NCI-H2227 (cell line): ENCODE data around the gene ITGA5.

Experiments used
- DNase-seq: peaks from one replicate; lab custom pipeline; 2025; ENCODE audit not compliant: unreplicated experiment; lab: John Stamatoyannopoulos, UW

The ITGA5 gene

GRCh38 chr12:54390176-54390667, 28.8 kb downstream of the ITGA5 start:
- no peak for DNase-seq

GRCh38 chr12:54389607-54390175, 29.4 kb downstream of the ITGA5 start:
- no peak for DNase-seq

DNA sequence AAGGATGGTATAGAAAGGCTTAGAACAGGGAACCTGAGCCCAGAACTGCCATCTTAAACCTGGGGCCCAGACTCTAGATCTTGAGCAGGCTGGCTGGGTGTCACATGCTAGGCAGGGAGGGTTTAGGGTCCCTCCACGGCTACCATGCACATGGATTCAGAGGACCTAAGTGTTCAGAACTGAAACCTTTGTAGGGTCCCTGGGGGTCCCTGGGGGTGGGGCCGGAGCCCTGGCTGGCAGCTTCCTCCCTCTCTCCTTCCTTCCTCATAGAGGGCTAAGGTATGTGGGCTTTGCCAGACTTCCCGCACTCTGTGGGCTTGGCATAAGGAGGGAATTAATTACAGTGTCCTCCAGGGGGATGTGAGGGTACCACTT, 29.9 kb downstream of the ITGA5 start:
- no peak for DNase-seq

GRCh38 chr12:54388237-54389133, 30.6 kb downstream of the ITGA5 start:
- DNase-seq, result no peak

- DNase-seq, result no peak
Measured at GRCh38 chr12:54387114-54387467, 32.0 kb downstream of the ITGA5 start.

- no peak for DNase-seq
Measured at GRCh38 chr12:54386403-54387113, 32.5 kb downstream of the ITGA5 start.

DNA sequence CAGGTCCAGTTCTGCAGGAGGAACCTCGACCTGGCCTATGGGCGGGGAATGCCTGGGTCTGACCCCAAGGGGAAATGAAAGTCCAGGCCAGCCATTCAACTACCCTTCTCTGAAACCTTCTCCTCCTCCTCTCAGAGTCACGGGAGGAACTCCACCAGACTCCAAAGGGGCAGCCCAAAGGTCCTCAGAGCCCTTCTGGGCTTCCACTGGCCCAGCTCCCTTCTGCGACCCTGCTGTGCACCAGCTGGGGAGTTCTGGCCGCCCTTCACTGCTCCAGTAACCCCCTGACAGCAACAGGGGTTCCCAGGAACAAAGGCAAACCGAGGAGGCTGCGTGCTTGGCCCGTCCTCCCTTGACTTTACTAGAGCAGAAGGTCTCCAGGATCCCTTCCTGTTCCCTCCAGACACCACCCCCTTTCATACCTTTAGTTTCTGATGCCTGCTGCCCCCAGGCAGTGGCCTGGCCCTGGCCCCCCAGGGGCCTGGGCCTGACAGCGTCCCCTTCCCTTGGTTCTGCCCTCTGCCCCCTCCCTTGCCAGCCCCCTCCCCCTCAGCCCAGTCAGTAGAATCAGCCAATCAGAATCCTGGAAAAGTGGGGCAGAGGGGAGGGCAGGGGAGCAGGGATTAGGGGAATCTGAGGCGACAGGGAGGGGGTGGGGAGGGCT, 33.7 kb downstream of the ITGA5 start:
- DNase-seq, result no peak

DNA sequence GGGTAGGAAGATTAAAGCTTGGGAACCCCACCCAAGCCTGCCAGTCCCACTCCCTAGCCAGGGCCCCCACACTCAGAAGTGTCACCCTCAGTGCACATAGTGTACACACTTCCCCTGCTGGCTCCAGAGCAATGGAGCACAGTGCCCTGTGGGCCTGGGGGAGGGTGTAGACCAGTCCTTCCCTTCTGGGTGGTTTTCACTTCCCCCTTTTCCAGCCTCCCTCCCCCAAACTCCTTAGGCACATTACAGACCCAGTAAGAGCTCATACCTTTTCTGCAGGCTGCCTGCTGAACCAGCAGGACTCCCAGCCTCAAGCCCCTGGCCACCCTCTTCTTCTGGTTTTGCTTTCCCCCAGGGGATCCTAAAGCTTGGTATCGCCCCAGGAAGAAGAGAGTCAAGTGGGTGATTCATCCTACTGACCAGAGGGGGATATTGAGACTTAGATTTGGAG, 34.5 kb downstream of the ITGA5 start, which contains the start of gene ZNF385A:
ZNF385A (minus strand) TSS at position 143 of the 451 bp plus-strand sequence. CDS start 219 bp downstream, outside the sequence.
- no peak for DNase-seq

DNA sequence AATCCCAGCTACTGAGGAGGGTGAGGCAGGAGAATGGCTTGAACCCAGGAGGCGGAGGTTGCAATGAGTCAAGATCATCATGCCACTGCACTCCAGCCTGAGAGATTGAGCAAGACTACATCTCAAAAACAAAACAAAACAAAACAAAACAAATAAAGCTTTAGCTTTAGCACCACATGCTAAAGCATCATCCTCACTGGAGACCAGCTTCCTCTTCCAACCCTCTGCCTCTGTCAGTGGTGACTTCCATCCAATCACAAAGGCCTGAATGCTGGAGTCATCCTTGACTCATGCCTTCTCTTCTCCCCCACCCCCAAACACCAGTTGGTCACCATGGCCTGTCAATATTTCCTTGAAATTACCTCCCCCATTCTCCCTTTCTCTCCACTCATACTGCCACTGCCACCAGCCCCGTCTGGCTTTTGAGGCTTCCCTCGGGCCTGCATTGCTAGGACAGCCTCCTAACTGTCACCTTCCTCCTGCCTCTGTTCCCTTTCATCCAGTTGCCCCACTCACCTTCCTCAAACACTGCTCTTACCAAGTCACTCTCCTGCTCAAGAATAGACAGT, 35.9 kb downstream of the ITGA5 start:
- no peak for DNase-seq

DNA sequence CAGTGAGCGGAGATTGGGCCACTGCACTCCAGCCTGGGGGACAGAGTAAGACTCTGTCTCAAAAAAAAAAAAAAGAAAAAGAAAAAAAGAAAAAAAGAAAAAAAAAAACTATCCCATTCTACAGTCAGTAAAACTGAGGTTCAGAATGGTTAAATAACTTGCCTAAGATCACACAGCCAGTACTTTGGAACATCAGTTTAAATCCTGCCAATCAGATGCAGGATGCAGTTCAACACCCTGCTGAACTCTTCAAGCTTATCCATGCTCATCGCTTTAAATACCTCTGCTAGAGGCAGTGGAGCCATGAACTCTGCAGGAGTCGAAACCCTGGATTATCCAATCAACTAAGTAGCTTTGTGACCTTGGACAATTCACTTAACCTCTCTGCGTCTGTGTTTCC, 37.9 kb downstream of the ITGA5 start:
- no peak for DNase-seq

DNA sequence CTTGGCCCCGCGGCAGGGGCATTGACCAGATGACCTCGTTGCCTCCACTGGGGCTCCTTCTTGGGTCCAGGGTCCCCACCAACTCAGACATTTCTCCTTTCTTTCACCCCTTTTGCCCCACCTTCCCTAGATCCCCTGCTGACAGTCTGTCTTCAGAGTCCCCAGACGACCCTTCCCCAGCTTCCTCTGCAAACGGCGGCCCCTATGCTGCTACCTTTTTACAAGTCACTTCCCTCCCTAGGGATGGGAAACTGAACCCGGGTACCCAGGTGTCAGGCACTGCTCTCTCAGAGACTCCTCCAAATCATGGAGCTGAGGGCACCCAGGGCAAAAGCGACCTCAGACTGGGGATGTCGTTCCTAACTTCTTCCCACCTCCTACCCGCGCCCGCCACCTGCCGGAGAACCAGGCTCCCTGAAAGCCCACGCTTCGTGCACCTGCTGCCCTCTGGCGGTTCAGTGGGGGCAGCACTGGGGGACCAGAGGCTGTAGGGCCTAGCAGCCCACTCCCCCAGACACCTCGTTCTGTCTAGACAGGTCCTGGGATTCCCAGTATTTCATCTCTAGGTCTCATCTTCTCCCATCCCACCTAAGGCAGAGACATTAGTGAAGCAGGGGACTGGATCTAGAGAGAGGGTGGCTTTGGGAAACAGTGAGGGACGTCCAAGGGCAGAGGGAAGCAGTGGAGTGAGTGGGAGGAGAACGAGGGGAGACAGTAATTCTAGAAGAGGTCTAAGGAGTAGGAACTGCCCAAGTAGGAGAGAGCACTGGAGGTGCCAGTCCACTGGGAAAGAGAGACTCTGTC, 39.5 kb downstream of the ITGA5 start:
- DNase-seq, result peak; percentile 91

DNA sequence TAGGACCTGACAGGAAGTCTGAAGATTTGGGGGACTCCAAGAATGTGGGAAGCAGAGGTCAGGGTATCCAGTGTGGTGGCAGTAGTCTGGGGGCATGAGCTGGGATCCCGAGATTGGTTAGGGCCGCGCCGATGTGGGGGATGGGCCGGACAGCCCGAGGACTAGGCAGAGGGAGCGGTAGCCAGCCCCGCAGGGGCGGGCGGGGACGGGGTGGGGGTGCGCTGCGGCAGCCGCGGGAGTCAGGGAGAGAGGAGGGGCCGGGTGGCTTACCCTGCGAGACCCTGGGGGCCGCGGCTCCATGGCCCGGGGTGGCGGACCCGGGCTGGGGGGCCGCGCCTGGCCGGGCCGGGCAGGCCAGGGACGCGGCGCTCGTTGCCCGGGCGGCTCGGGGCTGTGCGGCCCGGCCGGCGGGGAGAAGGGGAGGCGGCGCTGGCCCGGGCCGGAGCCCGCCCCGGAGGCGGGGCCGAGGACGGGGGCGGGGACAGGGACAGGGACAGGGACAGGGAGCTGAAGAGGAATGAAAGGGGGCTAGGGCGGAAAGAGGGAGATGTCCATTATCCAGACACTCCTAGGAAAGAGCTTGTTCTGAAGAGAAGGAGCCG, 40.2 kb downstream of the ITGA5 start:
- peak; percentile 65 for DNase-seq

GRCh38 chr12:54377797-54378515, 41.1 kb downstream of the ITGA5 start:
- no peak for DNase-seq

GRCh38 chr12:54377007-54377406, 42.1 kb downstream of the ITGA5 start:
- DNase-seq, result no peak

DNA sequence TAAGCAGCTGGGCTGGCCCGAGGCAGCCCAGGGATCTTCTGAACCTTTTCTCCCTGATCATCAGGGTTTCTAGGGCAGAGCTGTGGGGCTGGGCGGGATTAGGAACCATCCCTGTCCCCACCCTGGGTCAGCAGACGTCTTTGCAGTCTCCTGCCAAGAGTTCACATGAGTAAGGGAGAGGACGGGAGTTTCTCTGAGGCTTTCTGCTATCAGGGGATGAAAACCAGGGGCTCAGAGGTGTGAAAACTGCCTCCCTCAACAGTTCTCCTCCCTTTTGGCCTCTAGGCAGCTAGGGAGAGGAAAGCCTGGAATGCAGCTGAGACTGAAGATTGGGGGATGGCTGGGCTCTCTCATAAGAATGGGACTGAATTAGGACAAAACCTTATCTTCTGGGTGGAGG, 42.5 kb downstream of the ITGA5 start:
- no peak for DNase-seq

- DNase-seq, result no peak
Measured at GRCh38 chr12:54375259-54375579, 43.8 kb downstream of the ITGA5 start.

GRCh38 chr12:54374562-54375258, 44.4 kb downstream of the ITGA5 start:
- DNase-seq, result peak; percentile 10
